Liver (tissue), 3 donors: ENCODE data around the gene GSK3B.

ENCODE experiments used
- GABPA ChIP-seq, 2 donors: IDR thresholded peaks in 1 of 2; conservative IDR thresholded peaks in 1 of 2; 2 replicates each; pipeline ENCODE4 v1.6.1; 2016; ENCODE audit warnings: antibody characterized with exemption in 2 of 2, mild to moderate bottlenecking in 1 of 2, moderate library complexity in 1 of 2
- RAD21 ChIP-seq, 2 donors: IDR thresholded peaks; 2 replicates each; pipeline ENCODE4 v1.6.1; 2016; ENCODE audit warnings: antibody characterized with exemption in 2 of 2, mild to moderate bottlenecking in 2 of 2
- YY1 ChIP-seq: IDR thresholded peaks from 2 replicates; pipeline ENCODE4 v1.6.1; 2016; ENCODE audit warnings: antibody characterized with exemption, mild to moderate bottlenecking
- TF ChIP-seq, protein P1 (sequence below): fragments of 150-350 bp; IDR thresholded peaks from 2 replicates; pipeline ENCODE4 v1.5.1; 2017; ENCODE audit warnings: improper control_type of control experiment, low read depth, low read length; ENCODE audit not compliant: missing input control
- TF ChIP-seq, protein P2 (sequence below): IDR thresholded peaks from 2 replicates; pipeline ENCODE4 v1.6.1; 2016; ENCODE audit warnings: antibody characterized with exemption, mild to moderate bottlenecking
- TF ChIP-seq, protein P3 (sequence below): IDR thresholded peaks from 2 replicates; pipeline ENCODE4 v1.6.1; 2016; ENCODE audit warnings: antibody characterized with exemption
- donor health status: healthy.
- donor health status: healthy.

DNA sequence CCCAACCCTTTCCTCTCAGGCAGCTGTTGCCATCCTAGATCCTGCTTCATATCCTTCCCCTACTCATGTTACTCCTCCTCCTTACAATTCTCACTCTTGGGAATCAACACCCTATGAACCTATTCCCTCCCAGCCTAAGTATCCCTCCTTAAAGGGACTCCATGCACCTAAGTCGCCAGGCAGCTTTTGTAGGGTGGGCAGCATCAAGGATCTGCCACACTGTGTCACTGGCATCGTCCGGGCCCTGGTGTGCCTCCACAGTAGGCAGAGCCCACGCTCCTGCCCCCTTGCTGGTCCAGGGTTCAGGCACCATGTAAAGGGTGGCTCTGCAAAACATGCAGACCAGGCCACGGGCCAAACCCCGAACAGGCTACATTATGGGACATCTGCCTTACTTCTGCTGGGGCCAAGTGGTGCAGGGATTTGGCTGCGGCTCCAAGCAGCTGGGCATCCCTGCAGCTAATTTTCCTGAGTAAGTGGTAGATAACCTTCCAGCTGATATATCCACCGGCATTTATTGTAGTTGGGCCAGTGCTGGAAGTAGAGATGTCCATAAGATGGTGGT lies 53.4 kb downstream of the GSK3B start:
- no peak for TF ChIP-seq YY1
- TF ChIP-seq, protein P1, sequence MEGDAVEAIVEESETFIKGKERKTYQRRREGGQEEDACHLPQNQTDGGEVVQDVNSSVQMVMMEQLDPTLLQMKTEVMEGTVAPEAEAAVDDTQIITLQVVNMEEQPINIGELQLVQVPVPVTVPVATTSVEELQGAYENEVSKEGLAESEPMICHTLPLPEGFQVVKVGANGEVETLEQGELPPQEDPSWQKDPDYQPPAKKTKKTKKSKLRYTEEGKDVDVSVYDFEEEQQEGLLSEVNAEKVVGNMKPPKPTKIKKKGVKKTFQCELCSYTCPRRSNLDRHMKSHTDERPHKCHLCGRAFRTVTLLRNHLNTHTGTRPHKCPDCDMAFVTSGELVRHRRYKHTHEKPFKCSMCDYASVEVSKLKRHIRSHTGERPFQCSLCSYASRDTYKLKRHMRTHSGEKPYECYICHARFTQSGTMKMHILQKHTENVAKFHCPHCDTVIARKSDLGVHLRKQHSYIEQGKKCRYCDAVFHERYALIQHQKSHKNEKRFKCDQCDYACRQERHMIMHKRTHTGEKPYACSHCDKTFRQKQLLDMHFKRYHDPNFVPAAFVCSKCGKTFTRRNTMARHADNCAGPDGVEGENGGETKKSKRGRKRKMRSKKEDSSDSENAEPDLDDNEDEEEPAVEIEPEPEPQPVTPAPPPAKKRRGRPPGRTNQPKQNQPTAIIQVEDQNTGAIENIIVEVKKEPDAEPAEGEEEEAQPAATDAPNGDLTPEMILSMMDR: no peak
- no peak for TF ChIP-seq RAD21 (IDR thresholded peaks at IDR 0.05)
- TF ChIP-seq GABPA (IDR thresholded peaks at IDR 0.05 in 1 of 2, conservative IDR thresholded peaks at IDR 0.05 in 1 of 2): no peak
- TF ChIP-seq, protein P2, sequence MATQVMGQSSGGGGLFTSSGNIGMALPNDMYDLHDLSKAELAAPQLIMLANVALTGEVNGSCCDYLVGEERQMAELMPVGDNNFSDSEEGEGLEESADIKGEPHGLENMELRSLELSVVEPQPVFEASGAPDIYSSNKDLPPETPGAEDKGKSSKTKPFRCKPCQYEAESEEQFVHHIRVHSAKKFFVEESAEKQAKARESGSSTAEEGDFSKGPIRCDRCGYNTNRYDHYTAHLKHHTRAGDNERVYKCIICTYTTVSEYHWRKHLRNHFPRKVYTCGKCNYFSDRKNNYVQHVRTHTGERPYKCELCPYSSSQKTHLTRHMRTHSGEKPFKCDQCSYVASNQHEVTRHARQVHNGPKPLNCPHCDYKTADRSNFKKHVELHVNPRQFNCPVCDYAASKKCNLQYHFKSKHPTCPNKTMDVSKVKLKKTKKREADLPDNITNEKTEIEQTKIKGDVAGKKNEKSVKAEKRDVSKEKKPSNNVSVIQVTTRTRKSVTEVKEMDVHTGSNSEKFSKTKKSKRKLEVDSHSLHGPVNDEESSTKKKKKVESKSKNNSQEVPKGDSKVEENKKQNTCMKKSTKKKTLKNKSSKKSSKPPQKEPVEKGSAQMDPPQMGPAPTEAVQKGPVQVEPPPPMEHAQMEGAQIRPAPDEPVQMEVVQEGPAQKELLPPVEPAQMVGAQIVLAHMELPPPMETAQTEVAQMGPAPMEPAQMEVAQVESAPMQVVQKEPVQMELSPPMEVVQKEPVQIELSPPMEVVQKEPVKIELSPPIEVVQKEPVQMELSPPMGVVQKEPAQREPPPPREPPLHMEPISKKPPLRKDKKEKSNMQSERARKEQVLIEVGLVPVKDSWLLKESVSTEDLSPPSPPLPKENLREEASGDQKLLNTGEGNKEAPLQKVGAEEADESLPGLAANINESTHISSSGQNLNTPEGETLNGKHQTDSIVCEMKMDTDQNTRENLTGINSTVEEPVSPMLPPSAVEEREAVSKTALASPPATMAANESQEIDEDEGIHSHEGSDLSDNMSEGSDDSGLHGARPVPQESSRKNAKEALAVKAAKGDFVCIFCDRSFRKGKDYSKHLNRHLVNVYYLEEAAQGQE: no peak
- TF ChIP-seq, protein P3, sequence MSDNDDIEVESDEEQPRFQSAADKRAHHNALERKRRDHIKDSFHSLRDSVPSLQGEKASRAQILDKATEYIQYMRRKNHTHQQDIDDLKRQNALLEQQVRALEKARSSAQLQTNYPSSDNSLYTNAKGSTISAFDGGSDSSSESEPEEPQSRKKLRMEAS: no peak
